Stomach (tissue), 9 donors: ENCODE measurements around the gene PRKD3. TPM values are rescaled to one million over a fixed set of nuclear protein-coding genes. Genes with fewer than 3 reads are reported as not detected.

Experiments used
- DNase-seq, 2 donors: peaks; one replicate each; pipeline versions ENCODE4 v3.0.0 to v3.0.0-alpha.2; 2013 to 2019
- H3K27ac ChIP-seq, 5 donors: fragments of 200-600 bp in 4 of 5; sonication (generic) in 4 of 5; one replicate each; pipeline ENCODE4 v1.5.1; 2013 to 2019; ENCODE audit warnings: mild to moderate bottlenecking in 1 of 5, moderate library complexity in 1 of 5
- H3K27me3 ChIP-seq, 3 donors: fragments of 200-600 bp; sonication (generic); one replicate each; pipeline ENCODE4 v1.5.1; 2017 to 2019; ENCODE audit warnings: mixed run types in 1 of 3
- H3K36me3 ChIP-seq, 4 donors: fragments of 200-600 bp; sonication (generic); 1 replicate in 3 of 4; 2 replicates in 1 of 4; pipeline ENCODE4 v1.5.1; 2016 to 2019
- H3K4me1 ChIP-seq, 4 donors: fragments of 200-600 bp; sonication (generic); one replicate each; pipeline ENCODE4 v1.5.1; 2016 to 2019
- H3K4me3 ChIP-seq, 4 donors: fragments of 200-600 bp; sonication (generic) in 3 of 4; one replicate each; pipeline ENCODE4 v1.5.1; 2016 to 2019; ENCODE audit warnings: mild to moderate bottlenecking in 1 of 4
- H3K9me3 ChIP-seq, 4 donors: fragments of 200-600 bp; sonication (generic); one replicate each; pipeline ENCODE4 v1.5.1; 2016 to 2019
- CTCF ChIP-seq, 7 experiments: fragments of 450-650 bp in 4 of 7; fragments of 200-600 bp in 3 of 7; sonication (generic) in 3 of 7; IDR thresholded peaks; one replicate each; pipeline ENCODE4 v1.5.1; 2016 to 2019; ENCODE audit warnings: antibody characterized with exemption in 7 of 7, control low read depth in 2 of 7, mild to moderate bottlenecking in 1 of 7
- EP300 ChIP-seq: sonication (generic); formaldehyde crosslinking; IDR thresholded peaks from one replicate; pipeline ENCODE4 v1.6.1; 2017; ENCODE audit warnings: antibody characterized with exemption
- POLR2A ChIP-seq, 4 donors: fragments of 450-650 bp; IDR thresholded peaks; one replicate each; pipeline ENCODE4 v1.6.1; 2016; ENCODE audit warnings: antibody characterized with exemption in 4 of 4, control low read depth in 2 of 4, mild to moderate bottlenecking in 1 of 4, moderate library complexity in 1 of 4
- POLR2AphosphoS5 ChIP-seq, 3 donors: sonication (generic); formaldehyde crosslinking; IDR thresholded peaks; one replicate each; pipeline ENCODE4 v1.6.1; 2016; ENCODE audit warnings: antibody characterized with exemption in 3 of 3
- WGBS, 5 donors: extraction: QIAGEN DNeasy Blood & Tissue Kit in 3 of 5; methylation state at CpG; one replicate each; pipeline versions ENCODE4 v1.1.5 to v1.1.7; 2013 to 2018; 5-methylcytosine and 5-hydroxymethylcytosine counted together
- intact Hi-C: fragments of 100-400 bp; cut with DNase I; formaldehyde crosslinking; loops from one replicate; pipeline ENCODE4 v1.15.1; 2023; ENCODE audit warnings: low total_unique reads
- polyA plus RNA-seq, 3 donors: library from polyadenylated mRNA; stranded (reverse); fragments of 200-250 nt; gene quantifications; one replicate each; pipeline ENCODE4 v1.2.3, GENCODE V29; 2013
- total RNA-seq, 5 donors: library from RNA; depleted of rRNA; stranded (reverse); fragments of >200 nt; gene quantifications; one replicate each; pipeline versions ENCODE4 v1.1.0 to v1.2.3, GENCODE V29; 2014 to 2016
- donor health status: healthy with polysubstance abuse.
- donor health status: Bipolar disorder and iron deficiency.
- donor health status: healthy.

The PRKD3 gene
- total and polyA plus RNA-seq, 8 donors: 4.2 to 86.5 (median 12.7) TPM

GRCh38 chr2:37324536-37324785, 172 bp downstream of the PRKD3 start:
- peak in 1 of 2 donors; percentile 94 for DNase-seq
- Histone ChIP-seq H3K4me3 (peak overlapping the region; percentile 78 to 99 (median 90)), H3K27ac (peak overlapping the region; percentile 89 to 97 (median 93)), H3K36me3 (no peaks in the 10 kb centered on the region), H3K9me3 (no peaks in the 10 kb centered on the region), H3K4me1 (peaks cover 27 to 68% (median 40%) of the 10 kb centered on the region in 4 donors), H3K27me3 (no peaks in the 10 kb centered on the region)
- WGBS, 5 donors: 0 to 8% (median 0%) methylated on average over 4 to 33 of the region's 33 CpGs
- intact Hi-C loops: no loop called here
- TF ChIP-seq CTCF (IDR thresholded peaks at IDR 0.05) (no peak), POLR2AphosphoS5 (IDR thresholded peaks at IDR 0.05) (peak; percentile 62 to 81 (median 71))

- 0 to 1% (median 1%) methylated on average over 25 to 61 of the region's 61 CpGs for WGBS, 5 donors
Measured at GRCh38 chr2:37323781-37324535, 675 bp downstream of the PRKD3 start.

GRCh38 chr2:37323176-37323780, 1.4 kb downstream of the PRKD3 start:
- peaks cover 27 to 79% (median 52%) of the 10 kb centered on the region in 4 donors for H3K4me1 ChIP-seq
- TF ChIP-seq POLR2AphosphoS5 (IDR thresholded peaks at IDR 0.05) (no peak), POLR2A (IDR thresholded peaks at IDR 0.05) (no peak), CTCF (IDR thresholded peaks at IDR 0.05) (no peak), EP300 (no peak)
- peak in 1 of 2 donors; percentile 13 for DNase-seq
- no peaks in the 10 kb centered on the region for H3K27me3 ChIP-seq
- H3K4me3 ChIP-seq: peak overlapping the region; percentile 78 to 99 (median 90)
- intact Hi-C loops: no loop called here
- H3K27ac ChIP-seq: peak overlapping the region; percentile 89 to 97 (median 93)
- no peaks in the 10 kb centered on the region for H3K9me3 ChIP-seq
- H3K36me3 ChIP-seq: no peaks in the 10 kb centered on the region
- 10 to 28% (median 18%) methylated on average over 13 of the region's 13 CpGs for WGBS, 5 donors

More at GRCh38 chr2:37323781-37324535, 675 bp downstream of the PRKD3 start:
- Histone ChIP-seq H3K4me1 (peaks cover 27 to 73% (median 45%) of the 10 kb centered on the region in 4 donors), H3K4me3 (peak overlapping the region; percentile 78 to 99 (median 90)), H3K36me3 (no peaks in the 10 kb centered on the region), H3K27me3 (no peaks in the 10 kb centered on the region), H3K9me3 (no peaks in the 10 kb centered on the region), H3K27ac (peak overlapping the region; percentile 89 to 97 (median 93))
- DNase-seq: peak in 1 of 2 donors; percentile 70
- no peak for TF ChIP-seq CTCF (IDR thresholded peaks at IDR 0.05)
- peak in 2 of 3 donors; percentile 1 to 32 for TF ChIP-seq POLR2AphosphoS5 (IDR thresholded peaks at IDR 0.05)
- intact Hi-C loops: no loop called here

- Histone ChIP-seq H3K4me3 (peak overlapping the region; percentile 1 to 99 (median 82)), H3K27ac (no peak overlapping the region), H3K4me1 (peaks cover 27 to 87% (median 57%) of the 10 kb centered on the region in 4 donors), H3K9me3 (no peaks in the 10 kb centered on the region), H3K27me3 (no peaks in the 10 kb centered on the region), H3K36me3 (peaks cover 0 to 3% (median 0%) of the 10 kb centered on the region in 4 donors)
- no peak for TF ChIP-seq POLR2AphosphoS5 (IDR thresholded peaks at IDR 0.05)
- TF ChIP-seq EP300: no peak
- TF ChIP-seq CTCF (IDR thresholded peaks at IDR 0.05): no peak
- TF ChIP-seq POLR2A (IDR thresholded peaks at IDR 0.05): no peak
- DNase-seq: peak in 1 of 2 donors; percentile 11
- intact Hi-C loops: no loop called here
Measured at GRCh38 chr2:37322368-37322767, 2.3 kb downstream of the PRKD3 start.
